Thoracic aorta endothelial cell (primary cell): ENCODE data around the gene NHSL1. TPM values are rescaled to one million over a fixed set of nuclear protein-coding genes. Genes with fewer than 3 reads are reported as not detected.

ENCODE experiments used
- small RNA-seq: library from RNA; depleted of rRNA; stranded (forward); fragments of <200 nt; gene quantifications from one replicate; pipeline ENCODE3, GENCODE V24; 2012
- total RNA-seq: library from RNA; depleted of rRNA; stranded (reverse); fragments of >200 nt; gene quantifications from 2 replicates; pipeline ENCODE4 v1.2.3, GENCODE V29; 2012

NHSL1 gene, protein sequence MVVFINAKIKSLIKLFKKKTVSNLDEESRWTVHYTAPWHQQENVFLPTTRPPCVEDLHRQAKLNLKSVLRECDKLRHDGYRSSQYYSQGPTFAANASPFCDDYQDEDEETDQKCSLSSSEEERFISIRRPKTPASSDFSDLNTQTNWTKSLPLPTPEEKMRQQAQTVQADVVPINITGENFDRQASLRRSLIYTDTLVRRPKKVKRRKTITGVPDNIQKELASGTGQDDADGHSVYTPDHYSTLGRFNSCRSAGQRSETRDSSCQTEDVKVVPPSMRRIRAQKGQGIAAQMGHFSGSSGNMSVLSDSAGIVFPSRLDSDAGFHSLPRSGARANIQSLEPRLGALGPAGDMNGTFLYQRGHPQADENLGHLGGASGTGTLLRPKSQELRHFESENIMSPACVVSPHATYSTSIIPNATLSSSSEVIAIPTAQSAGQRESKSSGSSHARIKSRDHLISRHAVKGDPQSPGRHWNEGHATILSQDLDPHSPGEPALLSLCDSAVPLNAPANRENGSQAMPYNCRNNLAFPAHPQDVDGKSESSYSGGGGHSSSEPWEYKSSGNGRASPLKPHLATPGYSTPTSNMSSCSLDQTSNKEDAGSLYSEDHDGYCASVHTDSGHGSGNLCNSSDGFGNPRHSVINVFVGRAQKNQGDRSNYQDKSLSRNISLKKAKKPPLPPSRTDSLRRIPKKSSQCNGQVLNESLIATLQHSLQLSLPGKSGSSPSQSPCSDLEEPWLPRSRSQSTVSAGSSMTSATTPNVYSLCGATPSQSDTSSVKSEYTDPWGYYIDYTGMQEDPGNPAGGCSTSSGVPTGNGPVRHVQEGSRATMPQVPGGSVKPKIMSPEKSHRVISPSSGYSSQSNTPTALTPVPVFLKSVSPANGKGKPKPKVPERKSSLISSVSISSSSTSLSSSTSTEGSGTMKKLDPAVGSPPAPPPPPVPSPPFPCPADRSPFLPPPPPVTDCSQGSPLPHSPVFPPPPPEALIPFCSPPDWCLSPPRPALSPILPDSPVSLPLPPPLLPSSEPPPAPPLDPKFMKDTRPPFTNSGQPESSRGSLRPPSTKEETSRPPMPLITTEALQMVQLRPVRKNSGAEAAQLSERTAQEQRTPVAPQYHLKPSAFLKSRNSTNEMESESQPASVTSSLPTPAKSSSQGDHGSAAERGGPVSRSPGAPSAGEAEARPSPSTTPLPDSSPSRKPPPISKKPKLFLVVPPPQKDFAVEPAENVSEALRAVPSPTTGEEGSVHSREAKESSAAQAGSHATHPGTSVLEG (N-terminal part only)
- total RNA-seq = 45.9 and 67.3 TPM in 2 replicates

DNA sequence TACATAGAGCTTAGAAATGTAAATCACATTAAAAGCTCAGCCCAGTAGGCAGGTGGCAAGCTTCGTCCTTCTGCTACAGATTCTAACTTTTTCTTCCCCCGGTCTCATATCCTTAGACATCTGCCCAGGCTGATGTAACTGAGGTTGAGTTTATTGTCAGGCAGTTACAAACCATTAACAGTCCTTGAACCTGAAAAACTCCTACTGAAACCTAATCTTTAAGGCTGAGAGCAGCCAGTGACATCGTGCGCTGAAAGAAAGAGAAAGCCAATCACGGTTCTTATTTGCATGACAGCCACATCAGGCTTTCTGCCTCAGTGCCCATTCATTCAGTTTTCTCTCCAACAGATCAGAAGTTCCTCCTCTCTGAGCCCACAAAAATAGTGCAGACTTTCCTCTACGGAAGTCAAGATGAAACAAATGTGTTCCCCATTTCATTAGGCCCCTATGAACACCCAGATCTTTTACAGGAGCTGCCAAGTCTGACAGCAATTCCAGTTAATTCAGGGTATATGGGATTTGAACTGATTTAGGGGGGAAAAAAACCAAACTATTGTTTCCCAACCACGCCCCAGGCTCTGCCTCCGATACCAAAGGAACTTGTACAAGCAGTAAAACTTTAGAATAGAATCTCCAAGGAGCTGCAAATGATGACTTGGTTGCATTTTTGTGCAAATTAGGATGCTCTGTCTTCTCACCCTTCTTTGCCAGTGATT is at the start of gene NHSL1:
Gene NHSL1, minus strand, starts transcription at position 192 of the 716 bp plus-strand sequence. CDS start 204 bp downstream, outside the sequence.

DNA sequence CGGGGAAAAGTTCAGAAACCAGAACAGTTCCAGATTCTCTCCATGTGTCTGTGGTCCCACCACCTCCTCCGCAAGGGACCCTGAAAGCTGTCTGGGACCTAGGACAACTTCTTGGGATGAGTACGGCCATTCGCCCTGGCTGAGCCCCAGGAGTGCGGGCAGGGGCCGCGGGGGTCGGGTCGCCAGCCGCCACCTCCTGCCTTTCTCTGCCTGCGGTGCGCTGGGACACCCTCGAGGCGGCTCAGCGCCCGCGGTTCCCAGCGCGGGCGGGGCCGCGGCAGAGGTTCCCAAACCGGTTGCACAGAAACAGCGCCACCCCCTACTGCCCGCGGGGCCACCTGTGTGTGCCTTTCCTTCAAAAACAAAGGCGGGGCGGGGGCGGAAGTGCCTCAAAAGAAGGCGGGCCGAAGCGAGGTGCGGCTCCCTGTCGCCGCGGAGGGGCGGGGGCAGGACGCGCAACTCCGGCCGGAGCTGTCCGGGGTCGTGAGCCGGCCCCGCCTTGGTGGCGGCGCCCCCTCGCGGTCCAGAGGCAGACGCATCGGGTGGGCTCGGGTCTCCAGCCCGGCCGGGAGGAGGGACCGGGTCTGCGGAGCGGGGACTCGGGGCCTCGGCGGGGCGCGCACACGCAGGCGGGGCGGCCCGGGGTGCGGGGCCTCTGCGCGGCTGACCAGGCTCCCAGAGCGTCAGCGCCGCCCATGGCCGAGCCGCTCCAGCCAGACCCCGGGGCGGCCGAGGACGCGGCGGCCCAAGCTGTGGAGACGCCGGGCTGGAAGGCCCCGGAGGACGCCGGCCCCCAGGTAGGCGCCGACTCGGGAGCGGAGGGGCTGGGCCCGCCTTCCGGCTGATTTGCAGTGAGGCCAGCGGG is 95.3 kb downstream of the NHSL1 start, which contains the start of gene HEBP2:
Gene HEBP2, plus strand, starts transcription at position 423 of the 865 bp plus-strand sequence. Its CDS starts 273 bp downstream, at position 696.

DNA sequence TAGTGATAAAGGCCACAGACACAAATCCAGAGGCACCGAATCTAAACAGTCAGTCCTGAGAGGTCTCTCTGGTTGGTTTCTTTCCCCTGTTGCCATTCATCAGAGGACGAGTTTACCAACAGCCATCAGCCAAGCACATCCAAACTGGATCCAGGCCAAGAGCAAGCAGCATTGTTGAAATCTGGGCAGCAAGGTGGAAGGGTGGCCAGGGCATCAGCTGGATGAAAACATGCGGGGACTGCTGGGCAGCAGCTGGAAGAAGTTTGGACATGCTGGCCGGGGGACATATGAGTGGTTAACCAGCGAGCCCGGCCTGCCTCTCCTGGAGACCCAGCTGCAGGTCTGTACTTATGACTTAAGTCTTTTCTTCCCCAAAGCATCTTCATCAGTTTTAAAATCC is 121.5 kb downstream of the NHSL1 start, which contains the start of gene SMIM28:
Gene SMIM28, plus strand, starts transcription at position 62 of the 400 bp plus-strand sequence. Its CDS starts 168 bp downstream, at position 230.

Small RNAs within 50 kb of the gene (small RNA-seq; reads per million reads assigned to genes)
- gene AL031003.1 = not detected
- gene AL391669.1 = not detected
- gene MIR3145 = 1.3 reads per million, percentile 30 among the genes with 10 or more reads in this experiment

Other genes with a start within 250 kb of the NHSL1 start
- gene SMIM28, start 121.6 kb downstream of the NHSL1 start, total RNA-seq = not detected in 2 replicates
- 21.2 and 31.0 TPM in 2 replicates for gene HEBP2, start 95.3 kb downstream of the NHSL1 start, total RNA-seq